Endodermal cell (in vitro differentiated cells): Measurements from ENCODE around the gene GOLGA2. TPM values are rescaled to one million over a fixed set of nuclear protein-coding genes. Genes with fewer than 3 reads are reported as not detected.

ENCODE experiments used
- DNase-seq: peaks from one replicate; pipeline ENCODE4 v3.0.0-alpha.2; 2017
- H3K27ac ChIP-seq: 2 replicates; pipeline ENCODE4 v1.5.1; 2013; ENCODE audit warnings: mild to moderate bottlenecking, low read depth, low read length, moderate library complexity
- H3K27me3 ChIP-seq: 2 replicates; pipeline ENCODE4 v1.6.1; 2013; ENCODE audit warnings: mild to moderate bottlenecking, low read length, moderate library complexity; ENCODE audit not compliant: insufficient read depth, control insufficient read depth, poor library complexity, severe bottlenecking
- H3K36me3 ChIP-seq: 2 replicates; pipeline ENCODE4 v1.7.0; 2013; ENCODE audit warnings: mild to moderate bottlenecking, low read length, moderate library complexity; ENCODE audit not compliant: control insufficient read depth, insufficient read depth
- H3K4me1 ChIP-seq: one replicate; pipeline ENCODE4 v1.7.0; 2013; ENCODE audit warnings: low read length; ENCODE audit not compliant: control insufficient read depth, insufficient read depth
- H3K4me3 ChIP-seq: 2 replicates; pipeline ENCODE4 v1.5.1; 2013; ENCODE audit warnings: mild to moderate bottlenecking, low read length, moderate library complexity
- H3K9ac ChIP-seq: 2 replicates; pipeline ENCODE4 v1.6.1; 2013; ENCODE audit warnings: mild to moderate bottlenecking, low read length, moderate library complexity; ENCODE audit not compliant: poor library complexity, severe bottlenecking; ENCODE audit errors: extremely low read depth
- H3K9me3 ChIP-seq: 2 replicates; pipeline ENCODE4 v1.6.1; 2013; ENCODE audit warnings: mild to moderate bottlenecking, low read length, moderate library complexity; ENCODE audit not compliant: control insufficient read depth
- H3K27ac Mint-ChIP-seq: 2 replicates; pipeline ENCODE4 v1.8.0; 2020; ENCODE audit warnings: mixed read lengths
- H3K27me3 Mint-ChIP-seq: 2 replicates; pipeline ENCODE4 v1.8.0; 2021; ENCODE audit warnings: mild to moderate bottlenecking, mixed read lengths; ENCODE audit not compliant: insufficient read depth
- H3K36me3 Mint-ChIP-seq: 2 replicates; pipeline ENCODE4 v1.8.0; 2020; ENCODE audit warnings: low read depth, mixed read lengths
- H3K4me1 Mint-ChIP-seq: 2 replicates; pipeline ENCODE4 v1.8.0; 2020; ENCODE audit warnings: mixed read lengths
- H3K4me3 Mint-ChIP-seq: 2 replicates; pipeline ENCODE4 v1.8.0; 2020; ENCODE audit warnings: mild to moderate bottlenecking, moderate library complexity, mixed read lengths
- H3K9me3 Mint-ChIP-seq: 2 replicates; pipeline ENCODE4 v1.8.0; 2020; ENCODE audit warnings: mild to moderate bottlenecking, mixed read lengths
- WGBS, 2 experiments: methylation state at CpG; one replicate each; pipeline versions ENCODE4 v1.1.5 to v1.1.7; 2013; ENCODE audit warnings: missing lambda C conversion rate in 2 of 2, mixed read lengths in 1 of 2; ENCODE audit not compliant: insufficient coverage in 1 of 2, insufficient read length in 1 of 2; 5-methylcytosine and 5-hydroxymethylcytosine counted together
- total RNA-seq, 2 donors: library from RNA; stranded (reverse); fragmentation: NEBNext Ultra II Directional in 1 of 2; extraction: Animal tissue kit (Norgen Biotek cat#: 25700) in 1 of 2; gene quantifications; 2 replicates in 1 of 2; 3 replicates in 1 of 2; pipeline ENCODE4 v1.2.1, GENCODE V29; 2021
- TF ChIP-seq, protein P1 (sequence below): fragments of 200-600 bp; sonication (generic); conservative IDR thresholded peaks from 2 replicates; pipeline ENCODE4 v1.5.0; 2021; ENCODE audit warnings: antibody characterized with exemption, mild to moderate bottlenecking

Gene GOLGA2
- total RNA-seq, 2 donors from 2014 or later = 91.9 to 101 TPM

DNA sequence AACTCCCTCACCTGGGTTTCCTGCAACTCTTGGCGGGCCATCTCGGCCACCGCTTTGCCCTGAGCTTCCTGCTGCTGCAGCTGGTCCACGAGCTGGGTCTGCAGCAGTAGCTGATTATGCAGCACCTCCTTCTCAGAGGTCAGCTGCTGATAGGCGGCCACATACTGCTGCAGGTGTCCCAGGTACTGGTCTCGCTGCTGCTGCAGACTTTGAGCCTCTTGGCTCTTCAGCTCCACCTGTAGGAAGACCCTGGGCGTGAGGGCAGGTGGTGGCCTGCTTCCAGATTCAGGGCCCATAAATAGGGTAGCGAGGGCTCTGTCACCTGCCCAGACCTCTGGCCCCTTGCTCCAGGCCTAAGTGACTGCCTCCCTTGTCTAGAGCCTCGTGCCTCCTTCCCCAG lies 16.7 kb downstream of the GOLGA2 start:
- no peaks in the 10 kb centered on the region for H3K9me3 ChIP-seq
- Mint-ChIP-seq H3K9me3 (no peaks in the 10 kb centered on the region), H3K36me3 (peaks cover 44% of the 10 kb centered on the region), H3K4me1 (peaks cover 2% of the 10 kb centered on the region), H3K27me3 (no peaks in the 10 kb centered on the region), H3K4me3 (no peak overlapping the region), H3K27ac (peak overlapping the region; percentile 55)
- H3K27me3 ChIP-seq = no peaks in the 10 kb centered on the region
- no peak overlapping the region for H3K27ac ChIP-seq
- no peak overlapping the region for H3K9ac ChIP-seq
- DNase-seq = peak; percentile 83
- TF ChIP-seq, protein P1, sequence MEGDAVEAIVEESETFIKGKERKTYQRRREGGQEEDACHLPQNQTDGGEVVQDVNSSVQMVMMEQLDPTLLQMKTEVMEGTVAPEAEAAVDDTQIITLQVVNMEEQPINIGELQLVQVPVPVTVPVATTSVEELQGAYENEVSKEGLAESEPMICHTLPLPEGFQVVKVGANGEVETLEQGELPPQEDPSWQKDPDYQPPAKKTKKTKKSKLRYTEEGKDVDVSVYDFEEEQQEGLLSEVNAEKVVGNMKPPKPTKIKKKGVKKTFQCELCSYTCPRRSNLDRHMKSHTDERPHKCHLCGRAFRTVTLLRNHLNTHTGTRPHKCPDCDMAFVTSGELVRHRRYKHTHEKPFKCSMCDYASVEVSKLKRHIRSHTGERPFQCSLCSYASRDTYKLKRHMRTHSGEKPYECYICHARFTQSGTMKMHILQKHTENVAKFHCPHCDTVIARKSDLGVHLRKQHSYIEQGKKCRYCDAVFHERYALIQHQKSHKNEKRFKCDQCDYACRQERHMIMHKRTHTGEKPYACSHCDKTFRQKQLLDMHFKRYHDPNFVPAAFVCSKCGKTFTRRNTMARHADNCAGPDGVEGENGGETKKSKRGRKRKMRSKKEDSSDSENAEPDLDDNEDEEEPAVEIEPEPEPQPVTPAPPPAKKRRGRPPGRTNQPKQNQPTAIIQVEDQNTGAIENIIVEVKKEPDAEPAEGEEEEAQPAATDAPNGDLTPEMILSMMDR = peak; percentile 67
- peaks cover 53% of the 10 kb centered on the region for H3K36me3 ChIP-seq
- 91 to 92% methylated on average over 9 of the region's 9 CpGs for WGBS, 2 experiments
- H3K4me1 ChIP-seq = no peaks in the 10 kb centered on the region
- H3K4me3 ChIP-seq = no peak overlapping the region

DNA sequence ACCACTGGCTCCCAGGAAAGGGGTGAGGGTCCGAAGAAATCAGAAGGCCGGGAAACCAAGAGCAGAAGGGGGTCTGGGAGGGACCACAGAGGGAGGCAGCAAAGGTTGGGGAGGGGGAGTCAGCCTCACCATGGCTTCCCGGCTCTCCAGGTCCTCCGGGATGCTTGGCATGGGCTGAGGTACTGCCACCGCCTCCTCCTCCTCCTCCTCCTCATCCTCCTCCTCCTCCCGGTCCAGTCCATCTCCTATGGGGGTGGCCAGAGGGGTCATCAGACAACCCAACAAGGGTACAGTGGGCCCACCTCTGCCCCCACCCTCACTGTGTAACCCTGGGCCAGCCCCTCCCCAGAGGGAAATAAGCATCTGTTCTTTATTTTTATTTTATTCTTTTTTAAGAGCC lies 17.5 kb downstream of the GOLGA2 start:
- TF ChIP-seq, protein P1 = no peak
- H3K4me1 ChIP-seq = no peaks in the 10 kb centered on the region
- peaks cover 53% of the 10 kb centered on the region for H3K36me3 ChIP-seq
- Mint-ChIP-seq H3K36me3 (peaks cover 44% of the 10 kb centered on the region), H3K9me3 (no peaks in the 10 kb centered on the region), H3K27me3 (no peaks in the 10 kb centered on the region), H3K4me1 (peaks cover 2% of the 10 kb centered on the region), H3K27ac (no peak overlapping the region), H3K4me3 (no peak overlapping the region)
- no peak overlapping the region for H3K27ac ChIP-seq
- H3K4me3 ChIP-seq = no peak overlapping the region
- no peaks in the 10 kb centered on the region for H3K9me3 ChIP-seq
- DNase-seq = no peak
- no peak overlapping the region for H3K9ac ChIP-seq
- 90% methylated on average over 2 to 6 of the region's 6 CpGs for WGBS, 2 experiments
- no peaks in the 10 kb centered on the region for H3K27me3 ChIP-seq

DNA sequence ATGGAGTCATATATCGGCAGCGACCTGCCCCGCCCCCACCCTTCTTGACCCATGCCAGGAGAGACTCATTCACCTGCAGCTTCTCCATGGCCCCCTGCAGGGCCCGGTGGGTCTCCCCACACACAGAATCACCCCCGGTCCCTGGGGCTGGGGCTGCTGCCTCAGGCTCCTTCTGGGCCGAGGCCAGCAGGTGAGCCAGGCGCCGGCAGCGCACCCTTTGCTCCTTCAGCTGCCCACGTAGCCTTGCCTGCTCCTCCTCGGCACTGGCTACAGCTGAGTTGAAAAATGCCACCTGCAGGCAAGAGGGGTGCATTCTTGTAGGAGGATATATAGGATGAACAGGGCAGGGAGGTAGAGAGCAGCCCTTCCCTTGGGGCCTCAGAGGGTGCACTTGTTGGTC lies 17.9 kb downstream of the GOLGA2 start:
- Histone ChIP-seq H3K27ac (no peak overlapping the region), H3K4me3 (no peak overlapping the region), H3K4me1 (no peaks in the 10 kb centered on the region), H3K9me3 (no peaks in the 10 kb centered on the region), H3K9ac (no peak overlapping the region), H3K36me3 (peaks cover 50% of the 10 kb centered on the region), H3K27me3 (no peaks in the 10 kb centered on the region)
- DNase-seq = no peak
- WGBS, 2 experiments = 93 to 96% methylated on average over 8 to 11 of the region's 11 CpGs
- Mint-ChIP-seq H3K36me3 (peaks cover 41% of the 10 kb centered on the region), H3K4me1 (peaks cover 2% of the 10 kb centered on the region), H3K9me3 (no peaks in the 10 kb centered on the region), H3K4me3 (no peak overlapping the region), H3K27me3 (no peaks in the 10 kb centered on the region), H3K27ac (no peak overlapping the region)
- TF ChIP-seq, protein P1 = no peak
